22Rv1 (cell line): Measurements from ENCODE around the gene MED27.

ENCODE experiments used
- ZFX ChIP-seq: fragments of 450-650 bp; IDR thresholded peaks from 2 replicates; pipeline ENCODE4 v1.6.1; 2017; ENCODE audit warnings: antibody characterized with exemption, borderline replicate concordance
- TF ChIP-seq, protein P1 (sequence below): fragments of 450-650 bp; IDR thresholded peaks from 2 replicates; pipeline ENCODE4 v1.5.1; 2017; ENCODE audit warnings: mild to moderate bottlenecking

GRCh38 chr9:131848570-131849160 is 231.0 kb downstream of the MED27 start:
- TF ChIP-seq, protein P1, sequence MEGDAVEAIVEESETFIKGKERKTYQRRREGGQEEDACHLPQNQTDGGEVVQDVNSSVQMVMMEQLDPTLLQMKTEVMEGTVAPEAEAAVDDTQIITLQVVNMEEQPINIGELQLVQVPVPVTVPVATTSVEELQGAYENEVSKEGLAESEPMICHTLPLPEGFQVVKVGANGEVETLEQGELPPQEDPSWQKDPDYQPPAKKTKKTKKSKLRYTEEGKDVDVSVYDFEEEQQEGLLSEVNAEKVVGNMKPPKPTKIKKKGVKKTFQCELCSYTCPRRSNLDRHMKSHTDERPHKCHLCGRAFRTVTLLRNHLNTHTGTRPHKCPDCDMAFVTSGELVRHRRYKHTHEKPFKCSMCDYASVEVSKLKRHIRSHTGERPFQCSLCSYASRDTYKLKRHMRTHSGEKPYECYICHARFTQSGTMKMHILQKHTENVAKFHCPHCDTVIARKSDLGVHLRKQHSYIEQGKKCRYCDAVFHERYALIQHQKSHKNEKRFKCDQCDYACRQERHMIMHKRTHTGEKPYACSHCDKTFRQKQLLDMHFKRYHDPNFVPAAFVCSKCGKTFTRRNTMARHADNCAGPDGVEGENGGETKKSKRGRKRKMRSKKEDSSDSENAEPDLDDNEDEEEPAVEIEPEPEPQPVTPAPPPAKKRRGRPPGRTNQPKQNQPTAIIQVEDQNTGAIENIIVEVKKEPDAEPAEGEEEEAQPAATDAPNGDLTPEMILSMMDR: no peak
- TF ChIP-seq ZFX: no peak
